T follicular helper cell (primary cell): ENCODE data around the gene HPSE2.

Source experiments
- DNase-seq: peaks from one replicate; pipeline ENCODE4 v3.0.0-alpha.2; 2020; ENCODE audit warnings: low read depth

The HPSE2 gene

DNA sequence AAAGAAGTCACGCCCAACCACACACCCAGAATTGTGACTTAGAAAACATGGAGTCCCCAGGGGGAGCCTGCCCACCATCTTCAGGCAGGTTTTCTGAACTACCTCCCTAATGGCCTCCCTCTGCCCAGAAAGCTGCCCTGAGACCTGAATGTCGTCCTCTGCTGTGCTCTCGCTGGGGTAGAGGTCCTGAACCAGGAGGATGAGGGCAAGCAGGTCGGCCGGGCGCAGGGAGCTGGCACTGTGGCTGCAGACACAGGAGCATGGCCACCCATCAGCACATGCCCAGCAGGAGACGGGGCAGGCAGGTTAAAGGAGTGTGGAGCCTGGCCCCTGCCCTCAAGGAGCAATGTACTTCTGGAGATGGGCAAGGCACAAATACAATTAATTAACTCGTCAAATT, 805.2 kb downstream of the HPSE2 start:
- no peak for DNase-seq

DNA sequence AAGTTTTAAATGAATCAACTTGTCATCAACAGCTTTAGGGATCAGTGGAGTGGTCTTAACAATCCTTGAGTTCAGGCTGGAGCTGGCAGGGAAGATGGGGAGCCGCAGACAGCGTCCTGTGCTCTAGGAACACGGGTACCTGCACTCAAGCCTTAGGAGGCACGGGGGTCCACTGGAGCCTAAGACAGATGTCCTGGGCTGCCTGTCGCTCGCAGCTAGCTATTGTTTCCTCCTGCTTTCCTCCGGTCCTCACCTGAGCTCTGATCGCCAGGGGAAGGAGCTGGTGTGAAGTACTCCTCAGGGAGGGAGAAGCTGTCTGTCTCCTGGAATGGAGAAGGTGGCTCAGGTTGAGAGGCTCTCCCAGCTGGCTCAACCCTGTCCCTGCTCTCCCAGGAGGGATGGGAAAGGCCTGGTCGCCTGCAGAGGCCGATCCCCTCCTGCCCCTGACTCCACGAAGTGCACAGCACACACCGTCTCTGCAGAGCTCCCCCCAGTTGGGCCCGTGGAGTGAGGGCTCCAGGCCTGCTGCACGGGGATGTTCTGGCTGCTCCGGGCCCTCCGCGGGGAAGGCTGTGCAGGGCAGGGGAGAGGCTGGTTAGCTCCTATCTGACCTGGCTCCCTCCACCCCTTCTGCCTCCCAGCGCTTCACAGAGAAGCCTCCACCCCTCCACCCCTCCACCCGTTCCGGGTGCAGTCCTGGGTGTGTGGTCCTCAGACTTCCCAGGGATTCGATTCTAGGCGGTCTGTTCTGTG, 806.2 kb downstream of the HPSE2 start:
- DNase-seq, result no peak

DNA sequence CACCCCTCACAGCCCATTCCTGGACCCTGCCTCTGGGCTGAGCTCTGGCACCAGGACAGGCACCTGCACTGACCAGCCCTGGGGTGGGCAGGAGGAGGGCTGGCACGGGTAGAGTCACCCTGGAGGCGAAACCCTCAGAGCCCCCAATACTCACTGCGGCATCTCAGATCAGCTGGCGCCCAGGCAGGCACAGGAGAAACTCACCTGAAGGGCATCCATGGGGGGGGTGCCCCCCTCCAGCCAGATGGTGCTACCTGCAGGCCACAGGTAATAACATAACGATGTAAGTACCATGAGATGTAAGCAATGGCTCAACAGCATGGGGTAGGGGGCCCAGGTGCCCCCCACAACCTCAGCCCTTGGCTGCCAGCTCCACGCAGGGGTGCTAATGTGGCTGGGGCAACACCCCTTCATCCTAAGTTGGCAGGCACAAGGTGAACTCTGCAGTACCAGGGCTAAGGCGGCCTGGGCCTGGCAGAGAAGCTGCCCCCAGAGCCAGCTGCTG, 808.6 kb downstream of the HPSE2 start:
- DNase-seq, result no peak

DNA sequence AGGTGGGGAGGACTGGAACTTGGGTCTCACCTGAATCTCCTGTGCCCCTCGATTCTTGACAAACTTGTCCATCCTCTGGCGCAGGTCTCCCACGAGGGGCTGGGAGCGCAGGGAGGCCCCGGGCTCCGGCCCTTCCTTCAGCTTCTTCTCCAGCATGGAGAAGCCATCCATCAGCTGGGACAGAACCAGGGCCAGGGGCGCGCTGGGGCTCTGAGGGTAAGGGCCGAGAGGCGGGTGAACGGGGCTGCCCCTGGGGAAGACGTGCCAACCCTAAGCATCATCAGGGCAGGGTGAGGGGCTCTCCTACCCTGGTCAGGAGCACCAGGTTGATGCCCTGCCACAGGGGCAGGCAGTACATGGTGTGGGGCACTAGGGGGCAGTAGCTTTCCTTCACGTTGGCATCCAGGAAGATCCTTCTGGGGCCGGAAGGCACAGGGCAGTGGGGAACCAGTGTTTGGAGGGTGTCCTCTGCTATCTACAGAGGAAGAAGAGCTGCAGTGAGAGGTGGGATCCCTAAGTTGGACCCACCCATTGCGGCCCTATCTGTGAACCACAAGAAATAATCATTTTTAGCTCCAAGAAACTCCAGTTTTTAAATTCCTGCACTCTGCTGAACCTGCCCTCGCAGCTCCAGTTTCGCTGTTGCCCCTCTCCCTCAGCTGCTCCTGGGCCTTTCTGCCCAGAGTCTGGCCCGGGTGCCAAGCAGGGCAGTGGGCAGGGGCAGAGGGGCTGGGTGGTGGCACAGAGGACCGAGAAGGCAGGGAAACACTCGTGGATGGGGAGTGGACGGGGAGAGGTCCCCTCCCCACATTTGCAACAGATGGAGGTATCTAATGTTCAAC, 809.9 kb downstream of the HPSE2 start:
- no peak for DNase-seq

DNA sequence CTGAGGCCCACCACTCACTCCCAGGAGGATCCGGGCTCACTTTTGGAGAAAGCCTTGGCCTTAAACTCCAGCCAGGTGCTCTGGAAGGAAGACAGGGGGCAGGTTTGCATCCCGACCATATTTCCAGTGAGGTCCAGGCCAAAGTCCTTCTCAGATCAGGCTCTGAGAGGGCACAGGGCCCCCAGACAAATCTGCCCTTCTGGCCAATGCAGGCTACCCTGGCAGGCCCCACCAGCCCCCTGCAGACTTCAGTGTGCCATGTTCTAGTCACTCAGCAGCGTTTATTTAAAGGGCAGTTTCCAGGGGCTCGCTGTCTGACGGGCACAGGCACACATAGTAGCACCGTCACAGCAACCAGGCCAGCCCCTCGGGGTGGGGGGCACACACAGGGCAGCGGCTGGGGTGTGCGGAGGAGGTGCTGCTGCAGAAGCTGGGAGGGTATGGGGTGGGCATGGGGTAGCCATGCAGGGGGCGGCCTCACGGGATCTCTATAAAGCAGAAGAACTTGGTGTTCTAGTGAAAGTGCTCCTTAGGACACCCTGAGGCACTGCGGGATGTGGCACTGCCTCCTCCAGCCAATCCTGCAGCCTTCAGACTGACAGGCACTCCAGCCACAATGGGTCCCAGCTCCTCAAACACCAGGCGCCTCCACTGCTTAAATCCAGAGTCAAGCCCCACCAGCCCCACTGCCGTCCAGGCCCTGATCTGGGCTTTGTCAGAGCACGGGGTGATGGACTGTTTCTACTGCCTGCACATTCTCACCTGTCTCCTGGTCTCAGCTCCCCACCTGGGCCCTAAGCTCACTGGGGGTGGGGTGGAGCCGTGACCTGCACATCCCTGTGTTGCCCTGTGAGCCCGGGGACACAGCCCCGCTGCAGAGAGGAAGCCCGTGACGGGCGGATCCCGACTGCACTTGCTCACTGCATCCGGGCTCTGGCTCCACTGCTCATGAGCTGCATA, 811.1 kb downstream of the HPSE2 start:
- no peak for DNase-seq

DNA sequence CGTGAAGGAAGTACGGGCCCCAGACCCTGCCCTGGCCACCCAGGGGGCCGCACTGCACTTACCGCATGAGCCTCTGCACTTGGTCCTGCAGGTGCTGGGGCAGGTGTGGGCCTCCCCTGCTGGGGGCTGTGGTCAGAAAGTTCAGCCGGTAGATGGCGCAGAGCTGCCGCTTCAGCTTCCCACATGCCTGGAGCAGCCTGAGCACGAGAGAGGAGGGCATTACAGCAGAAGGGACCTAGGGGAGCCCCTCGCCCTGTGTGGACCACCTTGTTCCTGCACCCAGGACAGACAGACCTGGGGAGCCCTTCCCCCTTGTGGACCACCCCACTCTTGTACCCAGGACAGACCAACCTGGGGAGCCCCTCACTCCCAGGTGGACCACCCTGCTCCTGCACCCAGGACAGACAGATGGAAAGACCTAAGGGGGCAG, 811.9 kb downstream of the HPSE2 start:
- no peak for DNase-seq

DNA sequence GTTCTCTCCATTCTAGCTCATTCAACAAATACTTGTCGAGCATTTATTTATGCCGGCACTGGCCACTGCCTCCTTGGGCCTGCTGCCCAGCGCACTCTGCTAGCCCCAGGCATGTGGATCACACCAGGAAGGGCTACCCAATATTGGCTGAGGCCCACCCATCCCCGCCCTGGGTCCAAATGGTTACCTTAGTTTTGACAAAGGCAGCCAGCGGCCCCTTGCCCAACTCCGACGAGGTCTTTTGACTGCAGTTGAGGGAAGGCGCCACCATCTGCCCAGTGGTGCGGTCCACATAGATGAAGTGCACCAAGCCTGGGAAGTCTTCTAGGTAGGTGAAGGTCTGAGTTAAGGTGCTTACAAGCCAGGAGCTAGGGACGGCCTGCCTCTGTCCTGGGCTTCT, 813.5 kb downstream of the HPSE2 start:
- DNase-seq, result no peak

DNA sequence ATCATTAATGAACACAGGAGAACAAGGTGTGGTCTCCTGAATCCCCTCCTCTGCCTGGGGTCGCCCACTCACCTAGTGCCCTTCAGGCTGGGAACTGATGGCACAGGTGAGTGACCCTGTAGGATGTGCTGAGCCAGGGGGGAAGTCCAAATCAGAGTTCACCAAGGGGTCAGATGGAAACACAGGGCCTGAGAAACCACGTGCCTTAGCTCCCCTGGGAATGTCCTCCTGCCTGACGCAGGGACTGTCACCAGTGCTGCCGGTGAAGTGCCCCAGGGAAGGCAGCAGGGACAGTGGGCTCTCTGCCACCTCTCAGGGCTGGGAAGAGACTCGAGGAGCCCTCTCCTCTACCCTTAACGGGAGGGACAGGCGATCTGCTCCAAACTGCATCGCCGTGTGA, 814.9 kb downstream of the HPSE2 start:
- no peak for DNase-seq

DNA sequence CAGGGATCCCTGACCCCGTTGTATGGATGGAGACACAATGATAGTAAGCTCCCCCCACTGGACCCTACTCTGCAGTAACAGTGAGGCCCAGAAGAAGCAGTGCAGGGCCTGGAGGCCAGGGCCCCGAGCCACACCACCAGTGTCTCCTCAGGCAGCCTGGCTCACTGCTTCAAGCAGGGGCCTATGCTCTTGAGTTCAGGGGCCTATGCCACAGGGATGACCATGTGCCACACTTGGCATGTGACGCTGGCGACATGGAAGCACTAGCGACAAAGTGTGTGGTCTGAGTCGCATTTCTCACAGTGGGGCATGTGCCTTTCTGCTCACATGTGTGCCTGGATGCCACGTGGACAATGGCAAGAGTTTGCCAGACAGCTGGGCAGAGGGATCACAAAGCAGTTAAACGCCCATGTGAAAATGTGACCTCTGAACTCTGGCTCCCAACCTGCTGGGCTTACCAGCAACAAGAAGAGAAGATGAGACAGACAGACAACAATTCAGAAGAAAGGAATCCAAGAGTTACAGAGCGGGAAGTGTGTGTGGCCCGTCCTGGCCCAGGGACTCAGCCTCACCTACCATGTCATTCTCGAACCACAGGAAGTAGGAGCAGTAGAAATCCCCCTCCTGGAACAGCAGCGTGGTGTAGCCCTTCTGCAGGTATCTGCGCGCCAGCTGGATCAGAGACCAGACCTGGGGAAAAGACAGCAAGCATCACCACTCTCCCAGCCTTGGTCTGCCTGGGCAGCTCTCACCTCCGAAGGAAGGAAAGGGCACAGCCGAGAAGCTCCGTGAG, 816.0 kb downstream of the HPSE2 start:
- DNase-seq, result no peak

DNA sequence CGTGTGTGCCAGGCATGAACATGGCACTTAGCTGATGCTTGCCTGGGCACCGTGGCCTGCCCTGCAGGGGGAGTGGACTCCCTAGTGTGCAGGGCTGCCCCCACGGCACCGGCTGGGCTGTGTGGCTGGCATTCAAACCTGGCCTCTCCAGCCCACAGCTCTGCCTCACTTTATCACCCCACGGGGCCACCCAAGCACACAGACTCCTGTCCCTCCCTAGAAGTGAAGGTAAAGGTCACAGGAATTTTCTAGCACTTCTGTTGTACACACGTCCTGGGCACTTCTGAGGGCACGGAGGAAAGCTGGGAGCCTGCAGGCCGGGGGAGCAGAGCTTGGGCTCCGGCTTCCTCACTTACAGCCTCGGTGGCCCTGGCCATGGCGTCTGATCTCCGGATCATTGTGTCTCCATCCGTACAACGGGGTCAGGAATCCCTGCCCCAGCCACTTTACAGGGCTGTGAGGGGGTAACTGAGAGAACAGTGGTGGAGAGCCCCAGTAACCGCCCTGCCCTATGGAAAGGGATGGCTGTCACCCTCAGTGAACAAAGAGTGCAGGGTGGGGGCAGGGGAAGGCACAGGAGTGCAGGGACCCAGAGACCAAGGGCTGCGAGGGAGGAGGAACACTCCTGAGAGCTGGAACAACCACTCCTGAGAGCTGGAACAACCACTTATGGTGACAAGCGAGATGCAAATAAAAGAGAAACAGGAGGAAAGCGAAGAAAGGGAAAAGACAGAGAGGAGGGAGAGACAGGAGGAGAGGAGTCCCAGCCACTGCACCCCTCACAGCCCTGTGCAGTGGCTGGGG, 816.8 kb downstream of the HPSE2 start:
- no peak for DNase-seq

DNA sequence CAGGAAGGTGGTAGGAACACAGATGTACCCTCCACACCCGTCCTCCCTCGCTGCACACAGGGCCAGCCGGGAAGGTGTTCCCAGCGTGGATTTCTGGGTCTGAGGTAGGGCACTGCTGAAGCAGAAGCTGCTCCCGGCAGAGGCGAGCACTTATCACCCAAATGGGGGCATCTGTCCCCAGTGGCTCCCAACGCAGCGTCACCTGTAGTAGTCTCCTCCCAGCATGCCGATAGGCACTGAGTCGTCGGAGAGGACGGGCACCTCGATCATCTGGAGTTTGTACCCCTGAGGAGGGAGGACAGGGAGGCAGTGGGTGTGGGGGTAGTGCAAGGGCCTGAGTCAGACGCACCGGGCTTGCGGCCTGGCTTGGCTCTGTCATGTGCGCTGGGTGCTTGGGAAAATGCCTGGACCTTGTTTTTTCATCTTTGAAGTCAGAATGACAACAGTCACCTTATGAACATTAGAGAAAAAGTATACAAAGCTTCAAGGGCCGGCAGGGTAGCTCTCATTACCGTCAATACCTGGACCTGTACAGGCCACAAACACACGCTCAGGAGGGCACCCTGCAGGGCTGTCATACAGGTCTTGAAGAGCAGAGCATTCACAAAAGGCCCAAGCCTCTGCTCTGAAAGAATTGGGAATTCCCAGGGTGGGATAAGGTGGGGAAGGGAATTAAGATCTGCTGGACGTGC, 817.5 kb downstream of the HPSE2 start:
- no peak for DNase-seq

DNA sequence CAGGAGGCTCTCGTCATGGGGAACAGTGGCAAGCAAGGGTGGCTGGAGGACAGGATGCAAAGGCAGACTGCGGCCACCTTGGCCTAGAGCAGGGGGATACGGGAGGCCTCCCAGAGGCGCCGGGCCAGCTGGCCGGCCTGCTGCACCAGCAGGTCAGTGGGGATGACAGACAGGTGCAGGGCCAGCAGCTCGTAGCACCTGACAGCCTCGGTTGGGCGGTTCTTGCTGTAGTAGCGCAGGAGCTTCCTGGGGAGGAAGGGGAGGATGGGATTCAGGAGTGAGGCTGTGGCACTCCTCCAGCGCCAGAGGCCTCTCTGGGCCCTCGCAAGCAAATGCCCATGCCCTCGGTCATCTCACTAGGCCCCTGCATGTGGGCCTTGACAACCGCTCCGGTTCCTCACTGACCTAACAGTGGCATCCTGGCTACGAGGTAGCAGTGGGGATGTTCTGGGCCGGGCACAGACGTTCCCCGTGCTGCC, 818.1 kb downstream of the HPSE2 start:
- no peak for DNase-seq

DNA sequence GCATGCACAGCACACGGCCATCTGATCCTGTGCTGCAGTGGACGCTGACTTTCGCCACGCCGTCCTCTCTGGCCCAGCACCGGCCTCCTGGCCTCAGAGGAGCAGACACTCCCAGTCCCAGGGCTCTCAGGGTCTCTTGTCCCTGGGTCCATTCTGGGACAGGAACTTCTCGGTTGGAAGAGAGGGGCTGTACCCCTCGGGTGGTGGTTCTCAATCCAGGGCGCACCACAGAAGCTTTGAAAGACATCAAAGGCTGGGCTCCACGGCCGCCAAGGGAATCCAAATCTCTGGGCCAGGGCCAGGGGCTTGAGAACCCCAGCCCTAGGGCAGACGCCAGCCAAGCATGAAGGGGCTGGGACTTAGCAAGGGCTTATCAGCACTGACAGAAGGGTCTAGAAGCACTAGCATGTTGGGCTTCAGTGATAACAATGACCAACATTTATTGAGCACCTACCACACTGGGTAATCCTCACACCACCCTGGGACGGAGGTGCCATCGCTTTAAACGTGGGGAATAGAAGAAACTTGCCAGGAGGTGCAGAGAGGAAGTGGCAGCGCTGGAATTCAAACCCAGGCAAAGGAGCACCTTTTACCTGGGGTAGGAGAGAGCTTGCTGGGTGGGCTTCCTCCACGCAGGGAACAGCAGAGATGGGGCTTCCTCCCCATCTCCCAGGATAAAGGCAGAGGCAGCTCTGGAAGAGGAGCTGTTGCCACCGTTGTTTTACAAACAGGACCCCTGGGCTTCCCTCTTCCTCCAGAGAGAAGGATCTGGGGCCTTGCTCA, 818.9 kb downstream of the HPSE2 start:
- DNase-seq, result no peak

DNA sequence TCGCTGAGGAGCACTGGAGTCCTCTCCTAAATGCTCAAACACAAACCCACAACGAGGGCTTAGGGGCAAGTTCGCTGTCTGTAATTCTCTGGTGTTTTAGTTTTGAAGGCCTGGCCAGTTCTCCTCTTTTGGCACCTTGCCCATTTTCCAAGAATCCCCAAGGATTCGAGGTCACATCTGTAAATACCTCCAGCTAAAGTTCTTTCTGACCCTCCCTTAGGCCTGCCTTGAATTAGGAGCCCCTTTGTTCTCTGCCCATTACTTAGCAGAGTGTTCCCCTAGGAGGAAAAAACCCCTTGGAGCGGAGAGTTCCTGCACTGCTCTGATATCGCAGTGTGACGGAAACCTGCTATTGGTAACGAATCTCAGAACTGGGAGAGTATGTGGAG, 819.9 kb downstream of the HPSE2 start:
- DNase-seq, result no peak

DNA sequence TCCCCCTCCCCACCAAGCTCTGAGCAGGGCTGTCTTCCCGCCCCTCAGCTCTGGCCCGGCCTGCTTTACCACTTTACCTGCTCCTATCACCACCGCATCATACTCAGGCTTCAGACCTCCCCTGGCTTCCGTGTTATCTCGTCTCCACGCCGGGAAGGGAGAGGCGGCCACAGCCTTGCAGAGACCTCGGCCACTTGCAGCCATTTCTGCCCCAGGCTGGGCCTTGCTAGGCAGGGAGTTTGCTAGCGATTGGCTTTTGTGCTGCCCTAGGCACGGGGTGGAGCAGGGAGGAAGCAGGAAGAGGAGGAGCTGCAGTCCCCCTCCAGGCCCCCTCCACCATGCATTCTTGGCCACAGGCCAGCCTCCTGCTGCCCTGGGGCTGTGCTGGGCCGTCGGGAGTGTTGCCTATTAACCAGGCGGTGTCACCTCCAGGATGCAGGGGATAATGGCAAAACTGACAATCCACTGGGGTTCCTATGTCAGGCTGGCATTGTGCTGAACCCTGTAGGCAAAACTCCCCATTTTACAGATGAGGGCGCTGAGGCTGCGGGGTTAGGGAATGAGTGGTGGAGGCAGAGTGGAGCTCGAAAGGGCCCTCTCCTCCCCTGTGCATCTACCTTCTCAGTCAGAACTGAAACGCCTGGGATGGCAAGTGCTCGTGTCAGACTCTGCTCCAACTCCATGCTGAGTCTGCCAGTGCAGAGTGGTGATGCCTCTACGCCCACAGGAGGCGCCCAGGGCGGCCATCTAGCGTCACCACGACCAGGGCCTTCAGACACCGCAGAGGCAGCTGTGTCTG, 820.5 kb downstream of the HPSE2 start, which contains the start of gene PYROXD2:
Gene PYROXD2, minus strand, starts transcription at position 251 of the 799 bp plus-strand sequence. Its CDS starts 47 bp downstream, at position 204.
- peak; percentile 25 for DNase-seq

DNA sequence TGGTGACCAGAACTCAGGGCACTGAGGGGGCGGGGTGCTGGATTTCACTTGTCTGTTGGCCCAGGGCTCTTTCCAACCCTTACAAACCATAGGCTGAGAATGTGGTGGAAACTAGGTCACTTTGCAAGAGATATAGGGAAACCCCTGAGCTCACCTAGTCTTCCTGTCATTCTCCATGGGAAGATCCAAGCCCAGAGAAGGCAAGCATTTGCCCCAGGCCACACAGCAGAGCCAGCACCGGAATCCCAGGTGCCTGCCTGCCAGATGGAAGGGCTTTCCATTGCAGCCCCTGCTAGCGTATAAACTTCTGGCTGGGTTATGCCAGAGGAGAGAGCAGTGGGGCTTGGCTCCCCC, 821.1 kb downstream of the HPSE2 start:
- no peak for DNase-seq

DNA sequence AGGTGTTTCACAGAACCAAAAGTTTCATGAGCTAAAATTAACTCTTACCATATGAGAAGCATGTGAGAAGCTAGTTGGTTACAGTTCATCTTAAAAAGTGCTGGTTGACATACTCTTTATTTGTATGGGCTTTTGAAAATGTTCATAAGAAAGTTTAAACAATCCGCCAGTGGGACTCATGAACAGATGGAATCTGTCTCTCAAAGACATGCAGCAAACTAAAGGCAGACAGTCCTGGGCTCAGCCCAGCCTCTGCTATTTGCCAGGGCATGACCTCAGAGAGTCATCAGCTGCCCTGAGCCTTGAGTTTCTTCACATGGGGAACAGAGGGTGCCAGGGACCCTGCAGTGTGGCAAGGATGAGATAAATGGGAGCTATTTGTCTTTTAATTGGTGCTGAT, 823.9 kb downstream of the HPSE2 start:
- DNase-seq, result no peak

DNA sequence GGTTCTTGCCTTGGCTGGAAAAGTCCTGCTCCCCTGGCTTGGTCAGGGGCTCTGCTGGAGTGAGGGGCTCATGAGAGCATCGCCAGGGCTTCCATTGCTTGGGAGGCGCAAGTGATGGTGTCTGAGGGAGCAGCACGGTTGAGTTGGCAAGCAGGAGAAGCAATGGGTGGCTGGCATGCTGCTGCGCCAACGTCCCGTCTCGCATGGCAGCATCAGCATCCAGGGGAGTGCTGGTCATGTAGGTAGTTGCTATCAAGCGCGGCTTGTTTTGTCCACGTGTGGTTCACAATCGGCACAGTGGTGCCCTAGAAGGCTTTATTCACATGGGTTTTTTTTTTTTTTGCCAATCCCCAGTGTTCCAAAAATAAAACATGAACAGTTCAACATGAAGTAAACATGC, 824.5 kb downstream of the HPSE2 start:
- no peak for DNase-seq
